Measurements from ENCODE around the gene TMEM232.
"Not testable (repeated sequence)": the region's sequence is repeated elsewhere in the genome, so short reads cannot be mapped to it uniquely, and the experiment has no call there.

- not testable (repeated sequence) for TF ChIP-seq EP300, POLR2AphosphoS5 (IDR thresholded peaks at IDR 0.05)
Measured at GRCh38 chr5:110731499-110731898, 5.0 kb upstream of the TMEM232 start.

Data from sigmoid colon (tissue), 4 donors.